ENCODE data around the gene ZNF91. TPM values are rescaled to one million over a fixed set of nuclear protein-coding genes. Genes with fewer than 3 reads are reported as not detected.

Gene ZNF91
- total RNA-seq, 4 donors from 2014 or later = 50.2 to 180 (median 92.3) TPM

DNA sequence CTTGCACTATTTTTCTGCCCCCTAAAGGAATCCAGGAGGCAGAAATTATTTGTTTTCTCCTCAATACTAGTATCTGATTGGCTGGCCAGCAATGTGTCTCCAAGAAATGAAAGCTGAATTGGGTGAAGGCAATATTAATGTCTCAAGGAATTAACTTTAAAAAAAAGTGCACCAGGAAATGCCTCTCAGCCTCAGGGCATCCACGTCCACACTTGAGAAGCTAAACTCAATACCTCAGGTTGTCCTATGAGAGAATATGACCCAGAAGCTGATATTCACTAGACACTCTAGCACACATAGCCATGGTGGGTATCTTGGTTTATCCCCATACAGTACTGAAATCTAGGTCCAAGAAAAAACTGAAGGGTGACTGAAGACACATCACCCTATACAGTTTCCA lies 2.1 kb downstream of the ZNF91 start:
- DNase-seq (ENCODE audit: low spot score in 2 of 2) = no peak
- Histone ChIP-seq H3K4me3 (no peak overlapping the region), H3K27me3 (no peaks in the 10 kb centered on the region), H3K36me3 (peaks cover 16% of the 10 kb centered on the region), H3K27ac (no peak overlapping the region), H3K4me1 (peaks cover 33% of the 10 kb centered on the region), H3K9me3 (no peaks in the 10 kb centered on the region)
- TF ChIP-seq, protein P1, sequence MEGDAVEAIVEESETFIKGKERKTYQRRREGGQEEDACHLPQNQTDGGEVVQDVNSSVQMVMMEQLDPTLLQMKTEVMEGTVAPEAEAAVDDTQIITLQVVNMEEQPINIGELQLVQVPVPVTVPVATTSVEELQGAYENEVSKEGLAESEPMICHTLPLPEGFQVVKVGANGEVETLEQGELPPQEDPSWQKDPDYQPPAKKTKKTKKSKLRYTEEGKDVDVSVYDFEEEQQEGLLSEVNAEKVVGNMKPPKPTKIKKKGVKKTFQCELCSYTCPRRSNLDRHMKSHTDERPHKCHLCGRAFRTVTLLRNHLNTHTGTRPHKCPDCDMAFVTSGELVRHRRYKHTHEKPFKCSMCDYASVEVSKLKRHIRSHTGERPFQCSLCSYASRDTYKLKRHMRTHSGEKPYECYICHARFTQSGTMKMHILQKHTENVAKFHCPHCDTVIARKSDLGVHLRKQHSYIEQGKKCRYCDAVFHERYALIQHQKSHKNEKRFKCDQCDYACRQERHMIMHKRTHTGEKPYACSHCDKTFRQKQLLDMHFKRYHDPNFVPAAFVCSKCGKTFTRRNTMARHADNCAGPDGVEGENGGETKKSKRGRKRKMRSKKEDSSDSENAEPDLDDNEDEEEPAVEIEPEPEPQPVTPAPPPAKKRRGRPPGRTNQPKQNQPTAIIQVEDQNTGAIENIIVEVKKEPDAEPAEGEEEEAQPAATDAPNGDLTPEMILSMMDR (IDR thresholded peaks at IDR 0.05) = no peak
- no peak for TF ChIP-seq EP300 (IDR thresholded peaks at IDR 0.05)
- TF ChIP-seq POLR2A (IDR thresholded peaks at IDR 0.05) = no peak
- no peak for TF ChIP-seq POLR2AphosphoS5 (IDR thresholded peaks at IDR 0.05)
- WGBS = 57% methylated on average over 1 of the region's 1 CpG

GRCh38 chr19:23391236-23391635 lies 4.0 kb downstream of the ZNF91 start:
- peaks cover 33% of the 10 kb centered on the region for H3K4me1 ChIP-seq

DNA sequence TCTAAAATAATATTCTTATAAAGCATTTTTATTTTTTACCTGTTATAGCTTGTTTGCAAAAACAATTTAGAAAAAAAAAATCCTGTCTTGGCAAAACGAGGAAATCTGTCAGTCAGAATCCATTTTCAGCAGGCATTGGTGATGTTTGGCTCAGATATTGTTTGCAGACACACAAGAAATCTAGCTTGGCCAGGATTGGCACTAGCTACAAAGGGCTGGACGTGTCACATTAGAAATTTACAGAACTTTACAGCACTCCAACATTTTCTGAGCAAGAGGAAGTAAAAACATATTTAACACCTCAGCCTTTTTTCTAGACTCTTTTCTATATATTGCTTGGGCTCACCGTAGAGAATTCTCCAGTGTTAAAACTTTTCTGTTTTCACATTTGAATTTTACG lies 9.9 kb downstream of the ZNF91 start:
- 74% methylated on average over 4 of the region's 4 CpGs for WGBS
- no peak for DNase-seq (ENCODE audit: low spot score in 2 of 2)
- peaks cover 27% of the 10 kb centered on the region for H3K9me3 ChIP-seq
- H3K4me3 ChIP-seq = no peak overlapping the region
- no peak for TF ChIP-seq POLR2AphosphoS5 (IDR thresholded peaks at IDR 0.05)
- TF ChIP-seq, protein P1 (IDR thresholded peaks at IDR 0.05) = no peak
- no peak for TF ChIP-seq EP300 (IDR thresholded peaks at IDR 0.05)
- no peak for TF ChIP-seq POLR2A (IDR thresholded peaks at IDR 0.05)
- no peaks in the 10 kb centered on the region for H3K27me3 ChIP-seq
- H3K4me1 ChIP-seq = no peaks in the 10 kb centered on the region
- H3K27ac ChIP-seq = no peak overlapping the region
- H3K36me3 ChIP-seq = peaks cover 82% of the 10 kb centered on the region

More at GRCh38 chr19:23391236-23391635, 4.0 kb downstream of the ZNF91 start:
- H3K9me3 ChIP-seq = peaks cover 3% of the 10 kb centered on the region
- TF ChIP-seq POLR2AphosphoS5 (IDR thresholded peaks at IDR 0.05) (no peak), POLR2A (IDR thresholded peaks at IDR 0.05) (no peak), EP300 (IDR thresholded peaks at IDR 0.05) (no peak)
- TF ChIP-seq, protein P1 (IDR thresholded peaks at IDR 0.05) = no peak
- no peaks in the 10 kb centered on the region for H3K27me3 ChIP-seq
- H3K27ac ChIP-seq = no peak overlapping the region
- DNase-seq (ENCODE audit: low spot score in 2 of 2) = no peak
- H3K4me3 ChIP-seq = no peak overlapping the region
- peaks cover 35% of the 10 kb centered on the region for H3K36me3 ChIP-seq

DNA sequence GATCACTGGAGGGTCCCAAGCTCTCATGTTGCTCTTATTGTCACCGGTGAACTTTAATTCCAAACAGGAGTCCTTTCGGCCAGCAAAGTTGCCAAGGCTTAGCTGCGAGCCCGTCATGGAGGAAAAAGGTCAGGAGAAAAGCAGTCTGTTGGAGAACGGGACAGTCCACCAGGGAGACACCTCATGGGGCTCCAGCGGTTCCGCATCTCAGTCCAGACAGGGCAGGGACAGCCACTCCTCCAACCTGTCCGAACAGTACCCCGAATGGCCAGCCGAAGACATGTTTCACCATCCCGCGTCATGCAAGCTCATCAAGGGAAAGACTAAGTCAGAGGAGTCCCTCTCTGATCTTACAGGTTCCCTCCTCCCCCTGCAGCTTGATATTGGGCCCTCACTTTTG lies 10.4 kb downstream of the ZNF91 start:
- peaks cover 84% of the 10 kb centered on the region for H3K36me3 ChIP-seq
- TF ChIP-seq POLR2A (IDR thresholded peaks at IDR 0.05) (no peak), POLR2AphosphoS5 (IDR thresholded peaks at IDR 0.05) (no peak), EP300 (IDR thresholded peaks at IDR 0.05) (no peak)
- TF ChIP-seq, protein P1 (IDR thresholded peaks at IDR 0.05) = no peak
- no peak overlapping the region for H3K27ac ChIP-seq
- peaks cover 27% of the 10 kb centered on the region for H3K9me3 ChIP-seq
- DNase-seq (ENCODE audit: low spot score in 2 of 2) = no peak
- no peaks in the 10 kb centered on the region for H3K27me3 ChIP-seq
- WGBS = 95% methylated on average over 12 of the region's 12 CpGs
- H3K4me1 ChIP-seq = no peaks in the 10 kb centered on the region
- no peak overlapping the region for H3K4me3 ChIP-seq

DNA sequence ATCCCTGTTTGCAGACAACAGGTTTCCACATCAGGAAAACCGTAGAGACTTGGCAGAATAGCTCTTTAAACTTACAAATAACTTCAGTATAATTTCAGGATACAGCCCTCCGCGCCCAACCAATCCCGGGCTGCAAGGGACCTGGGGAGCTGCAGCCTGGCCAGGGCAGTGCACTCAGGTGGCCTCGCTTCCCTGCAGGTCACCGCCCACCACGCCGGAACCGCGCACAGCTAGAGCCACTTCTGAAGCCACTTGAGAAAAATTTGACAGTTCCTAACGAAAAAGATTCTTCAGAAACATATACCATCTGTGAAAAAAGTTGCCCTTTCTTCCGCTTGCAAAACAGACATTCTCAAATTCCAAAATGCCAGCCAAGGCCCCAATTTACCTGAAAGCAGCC lies 11.1 kb downstream of the ZNF91 start:
- no peak overlapping the region for H3K27ac ChIP-seq
- DNase-seq (ENCODE audit: low spot score in 2 of 2) = no peak
- 98% methylated on average over 12 of the region's 12 CpGs for WGBS
- H3K4me1 ChIP-seq = no peaks in the 10 kb centered on the region
- H3K9me3 ChIP-seq = peaks cover 31% of the 10 kb centered on the region
- H3K27me3 ChIP-seq = no peaks in the 10 kb centered on the region
- H3K36me3 ChIP-seq = peaks cover 85% of the 10 kb centered on the region
- H3K4me3 ChIP-seq = no peak overlapping the region
- TF ChIP-seq EP300 (IDR thresholded peaks at IDR 0.05) = no peak
- no peak for TF ChIP-seq POLR2A (IDR thresholded peaks at IDR 0.05)
- TF ChIP-seq POLR2AphosphoS5 (IDR thresholded peaks at IDR 0.05) = no peak
- TF ChIP-seq, protein P1 (IDR thresholded peaks at IDR 0.05) = no peak
